Activated T-helper 1 cell treated with Interleukin-2 at 50 U/mL for 16 hours (primary cell): ENCODE data around the gene H6PD.

ENCODE experiments used
- DNase-seq: peaks from one replicate; pipeline ENCODE4 v3.0.0-alpha.2; 2020; ENCODE audit warnings: low read depth

The H6PD gene

DNA sequence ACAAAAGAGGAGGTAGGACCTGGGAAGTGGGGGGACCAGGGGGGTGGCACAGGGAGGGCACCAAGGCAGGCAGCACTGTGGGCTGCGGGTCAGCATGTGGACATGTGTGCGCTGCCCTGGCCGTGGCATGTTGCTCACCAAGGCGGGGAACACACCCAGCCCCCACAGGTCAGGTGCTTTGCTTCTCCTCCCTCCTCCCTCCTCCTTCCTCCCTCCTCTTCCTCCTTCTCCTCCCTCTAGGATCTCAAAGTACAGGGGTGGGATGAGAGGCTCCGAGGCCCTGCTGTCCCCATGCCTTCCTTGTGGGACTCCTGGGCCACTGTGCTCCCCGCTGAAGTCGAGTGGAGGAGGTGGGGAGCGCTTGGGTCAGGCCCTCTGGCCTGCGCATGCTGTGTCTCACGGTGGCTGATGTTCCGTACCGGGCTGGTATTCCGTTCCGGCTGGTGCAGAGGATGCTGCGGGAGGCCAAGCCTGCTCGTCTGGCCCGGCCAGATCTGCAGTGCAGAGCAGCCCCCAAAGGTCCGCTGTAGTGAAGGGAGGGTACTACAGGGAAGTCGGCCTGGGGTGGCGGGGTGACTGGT lies 84.7 kb downstream of the H6PD start:
- no peak for DNase-seq

DNA sequence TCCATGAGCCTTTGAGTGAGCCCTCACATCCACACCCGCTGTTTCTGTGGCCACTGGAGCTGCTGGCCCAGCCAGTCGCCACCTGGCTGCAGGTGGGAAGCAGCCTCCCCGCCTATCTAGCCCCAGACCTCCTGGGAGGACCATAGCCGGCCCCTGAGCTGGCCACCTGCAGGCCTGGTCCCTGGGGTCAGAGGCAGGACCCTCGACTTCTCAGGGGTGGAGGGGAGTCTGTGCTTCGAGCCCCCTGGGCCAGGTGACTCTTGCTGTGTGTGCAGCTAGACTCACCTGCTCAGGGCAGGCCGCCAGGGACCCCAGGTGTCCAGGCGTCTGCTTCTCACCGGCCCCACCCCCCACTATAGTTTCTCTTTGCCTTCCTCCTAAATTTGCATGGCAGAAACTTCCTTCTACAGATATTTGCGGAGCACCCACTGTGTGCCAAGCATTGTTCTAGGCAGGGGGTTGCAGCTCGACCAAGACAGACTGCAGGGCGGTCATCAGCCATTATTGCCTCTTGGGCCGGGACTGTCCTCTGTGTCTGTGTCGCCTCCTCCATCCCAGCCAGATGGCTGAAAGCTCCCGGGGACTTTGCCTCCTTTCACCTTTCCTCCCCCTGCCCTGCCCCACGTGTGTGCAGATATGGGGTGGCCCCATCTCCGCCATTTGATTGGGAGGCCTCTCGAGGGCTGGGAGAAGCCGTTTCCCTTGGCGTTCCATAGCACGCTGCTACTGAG lies 85.4 kb downstream of the H6PD start:
- DNase-seq = no peak
